ENCODE data around the gene NCOA4.
A peak's percentile ranks its signal among the peaks of the same experiment; 100 is the strongest.
"Not testable (repeated sequence)": the region's sequence is repeated elsewhere in the genome, so short reads cannot be mapped to it uniquely, and the experiment has no call there.

The NCOA4 gene

GRCh38 chr10:46052057-46052790 lies 21.8 kb upstream of the NCOA4 start:
- H3K4me3 ChIP-seq (replicated peaks in 1 of 2; ENCODE audit: low read depth in 2 of 2, low read length in 2 of 2) = no peak overlapping the region
- TF ChIP-seq CTCF (IDR thresholded peaks at IDR 0.05; ENCODE audit: low read depth, low read length) = no peak
- DNase-seq (ENCODE audit: low read depth in 2 of 2) = no peak

GRCh38 chr10:46050941-46051623 lies 20.7 kb upstream of the NCOA4 start:
- H3K4me3 ChIP-seq (replicated peaks in 1 of 2; ENCODE audit: low read depth in 2 of 2, low read length in 2 of 2) = no peak overlapping the region
- DNase-seq (ENCODE audit: low read depth in 2 of 2) = peak; percentile 5 to 39
- TF ChIP-seq CTCF (IDR thresholded peaks at IDR 0.05; ENCODE audit: low read depth, low read length) = no peak

- not testable (repeated sequence) for DNase-seq (ENCODE audit: low read depth in 2 of 2); H3K4me3 ChIP-seq (replicated peaks in 1 of 2; ENCODE audit: low read depth in 2 of 2, low read length in 2 of 2)
These were observed 19.0 kb upstream of the NCOA4 start for GRCh38 chr10:46049497-46049831.

- no peak overlapping the region for H3K4me3 ChIP-seq (replicated peaks in 1 of 2; ENCODE audit: low read depth in 2 of 2, low read length in 2 of 2)
- DNase-seq (ENCODE audit: low read depth in 2 of 2) = no peak
- TF ChIP-seq CTCF (IDR thresholded peaks at IDR 0.05; ENCODE audit: low read depth, low read length) = no peak
These were observed 17.7 kb upstream of the NCOA4 start for GRCh38 chr10:46048152-46048551.

- DNase-seq (ENCODE audit: low read depth in 2 of 2) = no peak
- no peak within 1 kb of the TSS for H3K4me3 ChIP-seq (replicated peaks in 1 of 2; ENCODE audit: low read depth in 2 of 2, low read length in 2 of 2)
- TF ChIP-seq CTCF (IDR thresholded peaks at IDR 0.05; ENCODE audit: low read depth, low read length) = no peak
These were observed 15.8 kb upstream of the NCOA4 start, which contains the start of gene MSMB for GRCh38 chr10:46046261-46046660. Gene MSMB, minus strand, starts transcription at chr10:46046269. Its CDS starts 32 bp downstream, at chr10:46046237.

GRCh38 chr10:46042527-46042926 lies 12.1 kb upstream of the NCOA4 start:
- no peak for TF ChIP-seq CTCF (IDR thresholded peaks at IDR 0.05; ENCODE audit: low read depth, low read length)
- no peak for DNase-seq (ENCODE audit: low read depth in 2 of 2)

GRCh38 chr10:46040004-46040403 lies 9.6 kb upstream of the NCOA4 start:
- DNase-seq (ENCODE audit: low read depth in 2 of 2) = no peak
- TF ChIP-seq CTCF (IDR thresholded peaks at IDR 0.05; ENCODE audit: low read depth, low read length) = no peak
- H3K4me3 ChIP-seq (replicated peaks in 1 of 2; ENCODE audit: low read depth in 2 of 2, low read length in 2 of 2) = no peak overlapping the region

More at GRCh38 chr10:46042527-46042926, 12.1 kb upstream of the NCOA4 start:
- no peak overlapping the region for H3K4me3 ChIP-seq (replicated peaks in 1 of 2; ENCODE audit: low read depth in 2 of 2, low read length in 2 of 2)

Data from cardiac fibroblast (primary cell).